ENCODE measurements around the gene CASK.

DNA sequence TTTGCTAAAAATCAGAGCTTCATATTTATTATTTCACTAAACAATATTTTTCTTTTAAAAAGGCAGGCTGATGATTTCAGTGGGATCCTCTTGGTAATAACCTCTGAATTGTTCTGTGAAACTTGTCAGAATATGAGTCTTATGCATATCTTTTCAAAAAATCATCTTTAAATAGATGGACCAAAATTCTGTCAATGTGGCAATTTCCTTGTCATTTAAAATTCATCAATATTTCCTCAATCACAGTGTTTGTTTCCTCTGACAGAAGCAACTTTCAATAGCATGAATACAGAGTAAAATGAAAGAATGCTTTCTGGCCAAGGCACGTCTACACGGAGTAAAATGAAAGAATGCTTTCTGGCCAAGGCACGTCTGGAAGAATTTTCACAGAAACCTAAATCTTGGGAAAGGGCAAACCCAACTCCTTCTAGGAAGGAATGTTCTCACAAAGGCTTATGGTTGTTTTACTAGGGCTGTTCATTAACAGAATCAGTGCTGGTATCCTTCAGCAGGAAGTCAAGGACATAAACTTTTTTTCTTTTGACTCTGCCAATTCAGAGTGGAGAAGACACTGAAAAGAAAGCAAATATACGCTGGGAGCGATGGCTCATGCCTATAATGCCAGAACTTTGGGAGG, 333.6 kb downstream of the CASK start:
- TF ChIP-seq, protein P1, sequence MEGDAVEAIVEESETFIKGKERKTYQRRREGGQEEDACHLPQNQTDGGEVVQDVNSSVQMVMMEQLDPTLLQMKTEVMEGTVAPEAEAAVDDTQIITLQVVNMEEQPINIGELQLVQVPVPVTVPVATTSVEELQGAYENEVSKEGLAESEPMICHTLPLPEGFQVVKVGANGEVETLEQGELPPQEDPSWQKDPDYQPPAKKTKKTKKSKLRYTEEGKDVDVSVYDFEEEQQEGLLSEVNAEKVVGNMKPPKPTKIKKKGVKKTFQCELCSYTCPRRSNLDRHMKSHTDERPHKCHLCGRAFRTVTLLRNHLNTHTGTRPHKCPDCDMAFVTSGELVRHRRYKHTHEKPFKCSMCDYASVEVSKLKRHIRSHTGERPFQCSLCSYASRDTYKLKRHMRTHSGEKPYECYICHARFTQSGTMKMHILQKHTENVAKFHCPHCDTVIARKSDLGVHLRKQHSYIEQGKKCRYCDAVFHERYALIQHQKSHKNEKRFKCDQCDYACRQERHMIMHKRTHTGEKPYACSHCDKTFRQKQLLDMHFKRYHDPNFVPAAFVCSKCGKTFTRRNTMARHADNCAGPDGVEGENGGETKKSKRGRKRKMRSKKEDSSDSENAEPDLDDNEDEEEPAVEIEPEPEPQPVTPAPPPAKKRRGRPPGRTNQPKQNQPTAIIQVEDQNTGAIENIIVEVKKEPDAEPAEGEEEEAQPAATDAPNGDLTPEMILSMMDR (IDR thresholded peaks at IDR 0.05; ENCODE audit: insufficient read depth, low read length), result no peak
- TF ChIP-seq POLR2AphosphoS5 (IDR thresholded peaks at IDR 0.05; ENCODE audit: low read depth) (no peak), GABPA (IDR thresholded peaks at IDR 0.05; ENCODE audit: low read depth) (no peak)
- TF ChIP-seq, protein P2, sequence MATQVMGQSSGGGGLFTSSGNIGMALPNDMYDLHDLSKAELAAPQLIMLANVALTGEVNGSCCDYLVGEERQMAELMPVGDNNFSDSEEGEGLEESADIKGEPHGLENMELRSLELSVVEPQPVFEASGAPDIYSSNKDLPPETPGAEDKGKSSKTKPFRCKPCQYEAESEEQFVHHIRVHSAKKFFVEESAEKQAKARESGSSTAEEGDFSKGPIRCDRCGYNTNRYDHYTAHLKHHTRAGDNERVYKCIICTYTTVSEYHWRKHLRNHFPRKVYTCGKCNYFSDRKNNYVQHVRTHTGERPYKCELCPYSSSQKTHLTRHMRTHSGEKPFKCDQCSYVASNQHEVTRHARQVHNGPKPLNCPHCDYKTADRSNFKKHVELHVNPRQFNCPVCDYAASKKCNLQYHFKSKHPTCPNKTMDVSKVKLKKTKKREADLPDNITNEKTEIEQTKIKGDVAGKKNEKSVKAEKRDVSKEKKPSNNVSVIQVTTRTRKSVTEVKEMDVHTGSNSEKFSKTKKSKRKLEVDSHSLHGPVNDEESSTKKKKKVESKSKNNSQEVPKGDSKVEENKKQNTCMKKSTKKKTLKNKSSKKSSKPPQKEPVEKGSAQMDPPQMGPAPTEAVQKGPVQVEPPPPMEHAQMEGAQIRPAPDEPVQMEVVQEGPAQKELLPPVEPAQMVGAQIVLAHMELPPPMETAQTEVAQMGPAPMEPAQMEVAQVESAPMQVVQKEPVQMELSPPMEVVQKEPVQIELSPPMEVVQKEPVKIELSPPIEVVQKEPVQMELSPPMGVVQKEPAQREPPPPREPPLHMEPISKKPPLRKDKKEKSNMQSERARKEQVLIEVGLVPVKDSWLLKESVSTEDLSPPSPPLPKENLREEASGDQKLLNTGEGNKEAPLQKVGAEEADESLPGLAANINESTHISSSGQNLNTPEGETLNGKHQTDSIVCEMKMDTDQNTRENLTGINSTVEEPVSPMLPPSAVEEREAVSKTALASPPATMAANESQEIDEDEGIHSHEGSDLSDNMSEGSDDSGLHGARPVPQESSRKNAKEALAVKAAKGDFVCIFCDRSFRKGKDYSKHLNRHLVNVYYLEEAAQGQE (IDR thresholded peaks at IDR 0.05; ENCODE audit: insufficient replicate concordance, low read depth), result no peak
